ENCODE results near the gene N4BP3. TPM values are rescaled to one million over a fixed set of nuclear protein-coding genes. Genes with fewer than 3 reads are reported as not detected.

Gene N4BP3
- total RNA-seq, 2 experiments from 2014 or later = 5.3 to 5.4 TPM

DNA sequence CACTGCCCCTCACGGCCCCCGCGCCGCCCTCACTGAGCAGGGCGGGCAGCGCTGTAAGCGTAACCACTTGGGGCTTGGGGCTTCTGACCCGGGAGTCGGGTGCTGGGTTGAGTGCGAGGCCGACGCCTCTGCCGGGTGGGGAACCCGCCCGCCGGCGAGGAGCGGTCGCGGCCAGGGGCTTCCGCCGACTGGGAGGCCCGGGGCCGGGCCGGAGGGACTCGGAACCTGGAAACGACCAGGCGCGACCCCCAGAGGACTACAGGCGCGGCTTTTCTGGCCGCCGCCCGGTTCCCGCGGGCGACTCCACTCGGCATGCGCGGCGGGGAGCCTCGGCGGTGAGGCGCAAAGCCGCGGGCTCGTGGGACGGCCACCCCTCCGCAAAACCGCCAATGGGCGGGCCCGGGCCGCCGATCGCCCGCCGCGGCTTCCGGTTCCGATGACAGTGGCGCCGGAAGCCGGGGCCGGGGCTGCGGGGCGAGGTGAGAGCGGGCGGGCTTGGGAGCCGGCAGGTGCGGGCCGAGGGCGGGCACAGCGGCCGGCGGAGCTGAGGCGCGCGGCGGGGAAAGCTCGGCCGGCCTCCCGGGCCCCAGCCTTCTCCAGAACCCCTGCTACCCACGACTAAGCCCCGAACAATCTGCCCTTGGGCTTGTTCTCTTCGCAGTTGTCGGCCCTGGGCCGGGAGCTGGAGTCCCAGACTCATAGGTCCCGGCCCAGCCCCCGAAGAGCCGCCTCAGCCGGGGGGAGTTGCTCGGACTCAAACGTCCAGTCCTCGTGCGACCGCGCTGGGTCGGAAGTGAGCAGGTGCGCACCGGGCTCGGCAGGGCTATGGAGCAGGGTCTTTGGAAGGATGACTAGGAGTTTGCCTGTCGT lies 17.5 kb downstream of the N4BP3 start, which contains the start of gene RMND5B:
RMND5B (plus strand) TSS at position 439 of the 870 bp plus-strand sequence. CDS start 7,106 bp downstream, outside the sequence.
- POLR2A ChIA-PET = interaction anchor here (0.9 to 1.6 kb wide), 4 partner anchors 10 to 101 kb away, joined by 3 to 4 read pairs (median 4); partner anchors contain the start of gene NHP2
- peak; percentile 86 for DNase-seq
- Mint-ChIP-seq H3K4me1 (peaks cover 15% of the 10 kb centered on the region), H3K27me3 (peaks cover 9% of the 10 kb centered on the region), H3K36me3 (no peaks in the 10 kb centered on the region), H3K27ac (peak within 1 kb of the TSS; percentile 55), H3K9me3 (no peaks in the 10 kb centered on the region), H3K4me3 (peak within 1 kb of the TSS; percentile 72)
- ATAC-seq (ENCODE audit: low read depth) = peak; percentile 80

GRCh38 chr5:178131446-178131996 lies 18.2 kb downstream of the N4BP3 start:
- DNase-seq = no peak
- Mint-ChIP-seq H3K27ac (peak overlapping the region; percentile 55), H3K27me3 (peaks cover 9% of the 10 kb centered on the region), H3K36me3 (no peaks in the 10 kb centered on the region), H3K4me3 (peak overlapping the region; percentile 60), H3K9me3 (no peaks in the 10 kb centered on the region), H3K4me1 (peaks cover 15% of the 10 kb centered on the region)
- no peak for ATAC-seq (ENCODE audit: low read depth)
- POLR2A ChIA-PET = interaction anchor here (0.9 to 1.0 kb wide), 3 partner anchors 10 to 14 kb away, joined by 3 read pairs; no protein-coding TSS in a partner anchor

DNA sequence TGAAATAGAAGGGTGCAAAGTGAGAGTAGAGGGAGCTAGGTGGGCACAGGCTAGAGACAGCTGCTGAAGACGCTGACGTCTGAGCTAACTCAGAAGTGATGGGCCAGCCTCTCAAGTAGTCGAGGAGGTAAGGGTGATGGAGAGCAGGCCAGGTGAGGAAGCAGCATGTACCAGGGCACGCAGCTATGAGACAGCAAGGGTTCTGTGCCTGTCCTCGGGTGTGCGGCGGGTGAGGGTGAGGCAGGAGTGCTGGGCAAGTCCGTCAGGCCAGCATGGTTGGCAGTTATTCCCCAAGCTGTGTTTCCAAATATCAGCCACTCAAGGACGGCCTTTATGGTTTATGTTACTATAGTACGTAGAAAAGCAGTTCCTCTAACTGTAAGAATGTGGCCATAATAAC lies 23.7 kb downstream of the N4BP3 start:
- Mint-ChIP-seq H3K9me3 (no peaks in the 10 kb centered on the region), H3K4me1 (peaks cover 2% of the 10 kb centered on the region), H3K27me3 (no peaks in the 10 kb centered on the region), H3K36me3 (no peaks in the 10 kb centered on the region), H3K27ac (no peak overlapping the region), H3K4me3 (no peak overlapping the region)
- ATAC-seq (ENCODE audit: low read depth) (no peak), DNase-seq (no peak)
- POLR2A ChIA-PET = no interaction called here

- Mint-ChIP-seq H3K27me3 (no peaks in the 10 kb centered on the region), H3K36me3 (no peaks in the 10 kb centered on the region), H3K4me3 (no peak overlapping the region), H3K9me3 (no peaks in the 10 kb centered on the region), H3K27ac (no peak overlapping the region), H3K4me1 (peaks cover 2% of the 10 kb centered on the region)
- DNase-seq = no peak
- POLR2A ChIA-PET = no interaction called here
- no peak for ATAC-seq (ENCODE audit: low read depth)
Measured at GRCh38 chr5:178137991-178138390, 24.7 kb downstream of the N4BP3 start.

DNA sequence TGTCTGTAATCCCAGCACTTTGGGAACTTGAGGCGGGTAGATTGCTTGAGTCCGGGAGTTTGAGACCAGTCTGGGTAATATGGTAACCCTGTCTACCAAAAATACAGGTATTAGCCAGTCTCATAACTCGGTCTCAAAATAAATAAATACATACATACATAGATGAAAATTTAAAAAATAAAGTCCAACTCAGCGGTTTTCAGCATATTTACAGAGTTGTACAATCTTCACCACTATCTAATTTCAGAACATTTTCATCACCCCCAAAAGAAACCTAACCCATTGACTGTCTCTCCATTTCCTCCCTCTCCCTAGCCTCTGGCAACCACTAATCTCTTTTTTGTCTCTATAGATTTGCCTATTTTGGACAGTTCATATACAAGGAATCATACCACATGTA lies 28.2 kb downstream of the N4BP3 start:
- POLR2A ChIA-PET = no interaction called here

GRCh38 chr5:178142642-178143041 lies 29.3 kb downstream of the N4BP3 start:
- DNase-seq (no peak), ATAC-seq (ENCODE audit: low read depth) (no peak)
- Mint-ChIP-seq H3K36me3 (no peaks in the 10 kb centered on the region), H3K4me1 (no peaks in the 10 kb centered on the region), H3K27me3 (no peaks in the 10 kb centered on the region), H3K27ac (no peak overlapping the region), H3K4me3 (no peak overlapping the region), H3K9me3 (no peaks in the 10 kb centered on the region)
- POLR2A ChIA-PET = interaction anchor here (1.7 kb wide), 1 partner anchor 11 kb away, joined by 5 read pairs; the partner anchor contains the start of gene NHP2

More for the DNA sequence above, 28.2 kb downstream of the N4BP3 start:
- Mint-ChIP-seq H3K4me3 (no peak overlapping the region), H3K27me3 (no peaks in the 10 kb centered on the region), H3K4me1 (peaks cover 2% of the 10 kb centered on the region), H3K27ac (no peak overlapping the region), H3K9me3 (no peaks in the 10 kb centered on the region), H3K36me3 (no peaks in the 10 kb centered on the region)
- no peak for ATAC-seq (ENCODE audit: low read depth)
- no peak for DNase-seq

DNA sequence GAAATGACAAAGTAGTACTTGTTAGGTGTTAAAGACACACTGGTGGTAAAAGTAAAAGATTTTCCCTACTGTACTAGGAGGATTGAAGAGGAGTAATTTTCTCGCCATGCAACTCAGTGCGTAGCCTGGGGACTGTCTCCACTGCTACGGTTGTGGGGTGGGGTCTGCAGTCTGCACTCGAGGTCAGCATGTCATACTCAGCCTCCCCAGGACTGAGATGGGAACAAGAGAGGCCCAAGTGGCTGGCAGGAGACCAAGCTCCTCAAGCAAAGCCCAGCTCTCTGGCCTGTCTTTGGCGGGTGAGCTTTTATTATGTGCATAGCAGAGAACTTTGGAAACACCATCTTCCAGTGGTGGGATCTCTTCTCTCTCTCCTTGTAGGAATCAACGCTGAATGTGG lies 29.9 kb downstream of the N4BP3 start:
- POLR2A ChIA-PET = interaction anchor here (1.7 kb wide), 1 partner anchor 10 kb away, joined by 5 read pairs; the partner anchor contains the start of gene NHP2
- DNase-seq (no peak), ATAC-seq (ENCODE audit: low read depth) (no peak)
- H3K4me1 Mint-ChIP-seq = peaks cover under 1% of the 10 kb centered on the region
- H3K9me3 Mint-ChIP-seq = no peaks in the 10 kb centered on the region
- H3K4me3 Mint-ChIP-seq = no peak overlapping the region
- no peak overlapping the region for H3K27ac Mint-ChIP-seq
- H3K27me3 Mint-ChIP-seq = no peaks in the 10 kb centered on the region
- H3K36me3 Mint-ChIP-seq = peaks cover 3% of the 10 kb centered on the region

- H3K4me1 Mint-ChIP-seq = peaks cover 6% of the 10 kb centered on the region
- no peaks in the 10 kb centered on the region for H3K9me3 Mint-ChIP-seq
- ATAC-seq (ENCODE audit: low read depth) (no peak), DNase-seq (no peak)
- POLR2A ChIA-PET = interaction anchor here (0.9 to 1.7 kb wide), 3 partner anchors 8 to 23 kb away, joined by 3 to 5 read pairs (median 4); partner anchors contain the start of gene NHP2
- H3K27ac Mint-ChIP-seq = no peak overlapping the region
- no peak overlapping the region for H3K4me3 Mint-ChIP-seq
- no peaks in the 10 kb centered on the region for H3K27me3 Mint-ChIP-seq
- H3K36me3 Mint-ChIP-seq = peaks cover 6% of the 10 kb centered on the region
Measured at GRCh38 chr5:178143901-178144300, 30.6 kb downstream of the N4BP3 start.

- no peaks in the 10 kb centered on the region for H3K27me3 Mint-ChIP-seq
- H3K4me3 Mint-ChIP-seq = no peak overlapping the region
- H3K4me1 Mint-ChIP-seq = peaks cover 26% of the 10 kb centered on the region
- peak; percentile 81 for ATAC-seq (ENCODE audit: low read depth)
- H3K9me3 Mint-ChIP-seq = no peaks in the 10 kb centered on the region
- peaks cover 13% of the 10 kb centered on the region for H3K36me3 Mint-ChIP-seq
- H3K27ac Mint-ChIP-seq = no peak overlapping the region
- POLR2A ChIA-PET = interaction anchor here (1.2 to 1.5 kb wide), 2 partner anchors 25 to 70 kb away, joined by 3 to 6 read pairs; no protein-coding TSS in a partner anchor
- peak; percentile 78 for DNase-seq
Measured at GRCh38 chr5:178145965-178146820, 32.9 kb downstream of the N4BP3 start.

GRCh38 chr5:178147406-178147805 lies 34.1 kb downstream of the N4BP3 start:
- Mint-ChIP-seq H3K27ac (no peak overlapping the region), H3K9me3 (no peaks in the 10 kb centered on the region), H3K4me3 (no peak overlapping the region), H3K4me1 (peaks cover 36% of the 10 kb centered on the region), H3K27me3 (no peaks in the 10 kb centered on the region), H3K36me3 (peaks cover 17% of the 10 kb centered on the region)
- no peak for ATAC-seq (ENCODE audit: low read depth)
- no peak for DNase-seq
- POLR2A ChIA-PET = no interaction called here

- ATAC-seq (ENCODE audit: low read depth) (peak; percentile 15), DNase-seq (no peak)
- H3K9me3 Mint-ChIP-seq = no peaks in the 10 kb centered on the region
- H3K36me3 Mint-ChIP-seq = peaks cover 19% of the 10 kb centered on the region
- POLR2A ChIA-PET = interaction anchor here (1.1 to 2.1 kb wide), 2 partner anchors 29 to 31 kb away, joined by 3 to 11 read pairs; no protein-coding TSS in a partner anchor
- peaks cover 40% of the 10 kb centered on the region for H3K4me1 Mint-ChIP-seq
- H3K4me3 Mint-ChIP-seq = peak overlapping the region; percentile 8
- no peaks in the 10 kb centered on the region for H3K27me3 Mint-ChIP-seq
- peak overlapping the region; percentile 70 for H3K27ac Mint-ChIP-seq
Measured at GRCh38 chr5:178149199-178149932, 36.0 kb downstream of the N4BP3 start.

DNA sequence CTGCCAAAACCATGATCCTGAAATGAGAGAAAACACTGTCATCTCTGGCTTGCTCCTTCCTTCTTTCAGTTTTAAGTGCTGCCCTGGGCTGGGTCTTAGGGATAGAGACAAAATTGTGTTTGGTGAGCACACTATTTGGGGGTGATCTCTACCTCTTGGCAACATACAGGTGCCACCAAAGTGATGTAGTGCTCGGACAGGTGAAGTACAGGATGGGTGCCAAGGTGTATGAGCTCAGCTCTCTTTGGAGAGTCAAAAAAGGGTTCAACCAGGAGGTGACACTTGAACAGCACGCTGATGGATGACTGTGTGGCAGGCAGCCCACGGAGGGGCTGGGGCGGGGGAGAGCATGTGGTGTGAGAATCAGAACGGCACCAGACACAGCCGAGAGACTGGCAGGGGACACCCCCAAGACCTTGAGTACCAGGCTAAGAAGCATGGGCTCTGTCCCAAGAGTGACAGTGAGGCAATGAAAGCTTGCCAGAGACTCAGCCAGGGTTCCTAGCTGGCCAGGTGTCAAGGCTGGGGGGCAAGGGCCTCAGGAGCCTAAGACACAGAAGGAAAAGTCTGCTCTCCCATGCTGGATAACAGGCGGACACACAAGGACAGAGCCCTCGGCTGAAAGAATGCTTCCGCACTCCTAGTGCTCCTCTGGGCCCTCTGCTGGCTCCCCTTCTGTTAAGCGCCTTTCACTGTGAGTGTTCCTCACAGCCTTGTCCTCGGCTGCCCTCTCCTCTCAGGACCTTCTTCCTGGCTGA lies 37.8 kb downstream of the N4BP3 start:
- H3K4me1 Mint-ChIP-seq = peaks cover 41% of the 10 kb centered on the region
- H3K27ac Mint-ChIP-seq = no peak overlapping the region
- peaks cover 19% of the 10 kb centered on the region for H3K36me3 Mint-ChIP-seq
- H3K4me3 Mint-ChIP-seq = no peak overlapping the region
- POLR2A ChIA-PET = no interaction called here
- no peaks in the 10 kb centered on the region for H3K27me3 Mint-ChIP-seq
- no peaks in the 10 kb centered on the region for H3K9me3 Mint-ChIP-seq
- DNase-seq (no peak), ATAC-seq (ENCODE audit: low read depth) (no peak)

Data from activated naive CD8-positive, alpha-beta T cell treated with anti-CD3 and anti-CD28 coated beads, Interleukin-2, amount 10 ng/mL, durations not matched to agents 7 days and 5 days (primary cell).